NCI-H226 (cell line): ENCODE results near the gene DPEP3.
"Not testable (repeated sequence)": the region's sequence is repeated elsewhere in the genome, so short reads cannot be mapped to it uniquely, and the experiment has no call there.

ENCODE experiments used
- DNase-seq: peaks from one replicate; pipeline ENCODE4 v3.0.0-alpha.2; 2015

Gene DPEP3, protein sequence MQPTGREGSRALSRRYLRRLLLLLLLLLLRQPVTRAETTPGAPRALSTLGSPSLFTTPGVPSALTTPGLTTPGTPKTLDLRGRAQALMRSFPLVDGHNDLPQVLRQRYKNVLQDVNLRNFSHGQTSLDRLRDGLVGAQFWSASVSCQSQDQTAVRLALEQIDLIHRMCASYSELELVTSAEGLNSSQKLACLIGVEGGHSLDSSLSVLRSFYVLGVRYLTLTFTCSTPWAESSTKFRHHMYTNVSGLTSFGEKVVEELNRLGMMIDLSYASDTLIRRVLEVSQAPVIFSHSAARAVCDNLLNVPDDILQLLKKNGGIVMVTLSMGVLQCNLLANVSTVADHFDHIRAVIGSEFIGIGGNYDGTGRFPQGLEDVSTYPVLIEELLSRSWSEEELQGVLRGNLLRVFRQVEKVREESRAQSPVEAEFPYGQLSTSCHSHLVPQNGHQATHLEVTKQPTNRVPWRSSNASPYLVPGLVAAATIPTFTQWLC

DNA sequence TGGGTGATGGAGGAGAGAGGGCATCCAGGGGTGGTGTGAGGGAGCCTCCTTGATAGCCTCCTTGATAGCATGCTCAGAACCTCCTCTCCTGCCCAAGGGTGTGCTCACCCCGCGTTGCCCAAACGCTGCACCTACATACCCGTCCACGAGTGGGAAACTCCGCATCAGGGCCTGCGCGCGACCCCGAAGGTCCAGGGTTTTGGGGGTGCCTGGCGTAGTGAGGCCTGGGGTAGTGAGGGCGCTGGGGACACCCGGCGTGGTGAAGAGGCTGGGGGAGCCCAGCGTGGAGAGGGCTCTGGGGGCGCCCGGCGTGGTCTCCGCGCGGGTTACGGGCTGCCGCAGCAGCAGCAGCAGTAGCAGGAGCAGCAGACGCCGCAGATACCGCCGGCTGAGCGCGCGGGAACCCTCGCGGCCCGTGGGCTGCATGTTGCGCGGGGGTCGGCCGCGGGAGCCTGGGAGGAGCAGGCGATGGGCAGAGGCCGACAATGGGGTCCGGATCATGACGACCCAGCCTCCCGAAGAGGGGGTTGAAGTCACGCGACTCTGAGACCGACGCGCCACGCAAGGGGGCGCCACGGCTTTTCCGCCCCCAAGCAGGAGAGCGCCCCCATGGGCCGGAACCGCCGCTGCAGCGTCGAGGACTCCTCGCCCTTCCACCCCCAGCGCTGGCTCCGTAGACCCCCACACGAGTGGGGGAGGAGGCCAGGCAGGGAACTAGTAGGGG, at the start of gene DPEP3:
DPEP3 (minus strand) TSS at position 545 of the 724 bp plus-strand sequence; CDS start at position 426, 119 bp downstream.
- DNase-seq = no peak

GRCh38 chr16:68028996-68029395, 48.7 kb upstream of the DPEP3 start:
- no peak for DNase-seq

GRCh38 chr16:68022728-68023537, 42.6 kb upstream of the DPEP3 start, which contains the start of the genes DDX28 and DUS2:
Gene DDX28, minus strand, starts transcription at chr16:68023232. Its CDS starts 30 bp downstream, at chr16:68023202.
Gene DUS2, plus strand, starts transcription at chr16:68023284. Its CDS starts 14,740 bp downstream, at chr16:68038024.
- DNase-seq = peak; percentile 86

- no peak for DNase-seq
Measured at GRCh38 chr16:68022278-68022727, 42.0 kb upstream of the DPEP3 start.

- DNase-seq = no peak
Measured at GRCh38 chr16:68021490-68021889, 41.2 kb upstream of the DPEP3 start.

DNA sequence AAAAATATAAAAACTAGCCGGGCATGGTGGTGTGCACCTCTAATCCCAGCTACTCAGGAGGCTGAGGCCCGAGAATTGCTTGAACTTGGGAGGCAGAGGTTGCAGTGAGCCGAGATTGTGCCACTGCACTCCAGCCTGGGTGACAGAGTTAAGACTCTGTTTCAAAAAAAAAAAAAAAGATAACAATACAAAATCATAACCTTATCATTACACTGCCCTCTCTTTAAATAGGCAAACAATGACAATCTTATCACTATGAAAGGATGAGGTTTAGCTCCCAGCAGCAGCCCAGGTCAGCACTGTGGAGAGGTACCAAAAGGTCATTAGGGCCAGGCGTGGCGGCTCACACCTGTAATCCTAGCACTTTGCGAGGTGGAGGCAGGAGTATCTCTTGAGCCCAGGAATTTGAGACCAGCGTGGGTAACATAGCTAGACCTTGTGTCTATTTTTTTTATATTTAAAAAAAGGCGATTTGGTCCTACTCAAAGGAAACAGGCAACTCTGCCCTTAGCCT, 38.9 kb upstream of the DPEP3 start:
- no peak for DNase-seq

DNA sequence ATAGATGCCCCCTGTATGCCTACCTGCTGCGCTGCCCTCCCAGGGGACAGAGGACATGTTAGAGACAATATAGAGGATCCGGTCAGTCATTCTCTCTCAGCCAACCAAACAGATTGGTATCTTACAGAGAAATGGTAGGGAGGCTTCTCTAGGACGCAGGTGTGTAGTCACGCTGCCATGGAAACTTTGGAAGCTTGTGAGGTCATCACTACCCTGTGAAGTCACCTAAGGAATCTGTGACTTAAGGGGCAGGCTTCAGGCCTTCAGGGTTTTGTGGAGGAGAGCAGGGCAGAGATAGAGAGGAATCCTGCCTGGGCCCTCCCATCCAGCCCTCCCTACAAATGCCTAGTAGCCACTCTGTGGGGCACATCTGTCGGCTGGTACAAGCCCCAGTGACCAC, 35.4 kb upstream of the DPEP3 start, which contains the start of gene DPEP2NB:
DPEP2NB (minus strand) TSS at position 231 of the 400 bp plus-strand sequence; CDS start at position 90, 141 bp downstream.
- no peak for DNase-seq

DNA sequence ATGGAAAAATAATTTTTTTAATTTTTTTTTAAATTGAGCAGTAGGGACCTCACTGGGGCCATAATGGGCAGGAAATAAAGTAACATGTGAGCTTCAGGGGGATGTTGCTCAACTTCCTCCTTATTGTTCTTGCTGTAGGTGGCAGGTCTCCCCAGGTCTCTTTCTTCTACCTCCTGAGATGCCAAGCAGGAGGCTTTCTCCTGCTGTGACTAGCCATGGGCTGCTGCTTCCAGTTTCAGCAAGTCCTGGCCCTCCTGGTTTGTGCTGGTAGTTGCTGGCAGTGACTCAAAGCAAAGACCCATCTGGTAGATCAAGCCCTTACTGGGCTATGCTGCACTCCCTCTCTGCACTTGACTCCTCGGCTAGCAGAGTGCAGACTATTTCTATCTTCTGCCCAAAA, 33.1 kb upstream of the DPEP3 start:
- DNase-seq = no peak

GRCh38 chr16:68009872-68010271, 29.6 kb upstream of the DPEP3 start:
- DNase-seq = not testable (repeated sequence)

- DNase-seq = no peak
Measured at GRCh38 chr16:68009157-68009735, 28.9 kb upstream of the DPEP3 start.

DNA sequence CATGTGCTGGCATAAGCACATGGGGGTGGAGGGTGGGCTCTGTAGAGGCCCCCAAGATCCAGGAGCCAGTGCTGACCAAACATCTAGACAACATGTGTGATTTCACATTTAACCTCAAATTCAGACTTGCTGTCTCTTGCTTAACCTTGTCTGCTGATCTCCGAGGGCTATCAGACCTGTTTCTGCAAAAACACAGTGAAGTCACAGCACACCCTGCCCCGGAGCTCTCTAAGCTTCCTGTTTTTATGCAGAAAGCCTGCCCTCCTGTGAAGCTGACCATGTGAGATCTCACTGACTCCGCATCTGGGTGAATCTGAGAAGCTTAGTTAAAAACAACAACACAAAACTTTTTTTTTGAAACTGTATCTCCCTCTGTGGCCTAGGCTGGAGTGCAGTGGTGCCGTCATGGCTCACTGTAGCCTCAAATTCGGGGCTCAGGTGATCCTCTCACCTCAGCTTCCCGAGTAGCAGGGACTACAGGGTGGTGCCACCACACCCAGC, 25.5 kb upstream of the DPEP3 start:
- no peak for DNase-seq

- no peak for DNase-seq
Measured at GRCh38 chr16:68005211-68005610, 24.9 kb upstream of the DPEP3 start.

- no peak for DNase-seq
Measured at GRCh38 chr16:68003031-68003430, 22.7 kb upstream of the DPEP3 start.

- DNase-seq = no peak
Measured at GRCh38 chr16:68000450-68000849, 20.2 kb upstream of the DPEP3 start.

GRCh38 chr16:67999985-68000384, 19.7 kb upstream of the DPEP3 start:
- DNase-seq = no peak

GRCh38 chr16:67998779-67999688, 18.7 kb upstream of the DPEP3 start, which contains the start of gene DPEP2:
Gene DPEP2, minus strand, starts transcription at chr16:67999484. Its CDS starts 6,272 bp downstream, at chr16:67993212.
- not testable (repeated sequence) for DNase-seq

- not testable (repeated sequence) for DNase-seq
Measured at GRCh38 chr16:67998231-67998778, 18.0 kb upstream of the DPEP3 start.

- no peak for DNase-seq
Measured at GRCh38 chr16:67996666-67997065, 16.4 kb upstream of the DPEP3 start.

- DNase-seq = no peak
Measured at GRCh38 chr16:67995423-67995822, 15.1 kb upstream of the DPEP3 start.

DNA sequence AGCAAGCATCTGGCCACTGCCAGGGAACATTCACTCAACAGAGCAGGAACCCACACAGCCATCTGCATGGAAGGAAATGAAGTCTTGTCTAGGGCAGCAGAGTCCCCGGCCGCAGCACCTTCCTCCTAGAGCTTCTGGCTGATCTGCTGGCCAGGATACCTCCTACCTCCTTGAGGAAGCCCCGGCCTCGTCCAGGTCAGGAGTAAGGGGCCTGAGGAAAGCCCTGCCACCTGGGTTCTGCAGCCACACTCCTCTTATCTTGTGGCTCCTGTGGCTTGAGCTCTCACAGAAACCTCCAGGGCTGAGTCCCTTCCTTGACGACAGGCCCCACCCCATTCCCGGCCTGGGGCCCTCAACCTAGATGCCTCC, 13.7 kb upstream of the DPEP3 start:
- DNase-seq = not testable (repeated sequence)
